ENCODE measurements around the gene ENTPD6.
"Not testable (repeated sequence)": the region's sequence is repeated elsewhere in the genome, so short reads cannot be mapped to it uniquely, and the experiment has no call there.

DNA sequence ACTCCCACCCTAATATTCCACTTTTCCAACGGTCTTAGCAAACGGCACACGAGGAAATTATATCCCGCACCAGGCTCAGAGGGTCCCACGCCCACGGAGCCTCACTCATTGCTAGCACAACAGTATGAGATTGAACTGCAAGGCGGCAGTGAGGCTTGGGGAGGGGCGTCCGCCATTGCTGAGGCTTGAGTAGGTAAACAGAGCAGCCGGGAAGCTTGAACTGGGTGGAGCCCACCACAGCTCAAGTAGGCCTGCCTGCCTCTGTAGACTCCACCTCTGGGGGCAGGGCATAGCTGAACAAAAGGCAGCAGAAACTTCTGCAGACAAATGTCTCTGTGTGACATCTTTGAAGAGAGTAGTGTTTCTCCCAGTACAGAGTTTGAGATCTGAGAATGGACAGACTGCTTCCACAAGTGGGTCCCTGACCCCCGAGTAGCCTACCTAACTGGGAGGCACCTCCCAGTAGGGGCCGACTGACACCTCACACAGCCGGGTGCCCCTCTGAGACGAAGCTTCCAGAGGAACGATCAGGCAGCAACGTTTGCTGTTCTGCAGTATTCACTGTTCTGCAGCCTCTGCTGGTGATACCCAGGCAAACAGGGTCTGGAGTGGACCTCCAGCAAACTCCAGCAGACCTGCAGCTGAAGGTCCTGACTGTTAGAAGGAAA lies 65.4 kb downstream of the ENTPD6 start:
- TF ChIP-seq, protein P1, sequence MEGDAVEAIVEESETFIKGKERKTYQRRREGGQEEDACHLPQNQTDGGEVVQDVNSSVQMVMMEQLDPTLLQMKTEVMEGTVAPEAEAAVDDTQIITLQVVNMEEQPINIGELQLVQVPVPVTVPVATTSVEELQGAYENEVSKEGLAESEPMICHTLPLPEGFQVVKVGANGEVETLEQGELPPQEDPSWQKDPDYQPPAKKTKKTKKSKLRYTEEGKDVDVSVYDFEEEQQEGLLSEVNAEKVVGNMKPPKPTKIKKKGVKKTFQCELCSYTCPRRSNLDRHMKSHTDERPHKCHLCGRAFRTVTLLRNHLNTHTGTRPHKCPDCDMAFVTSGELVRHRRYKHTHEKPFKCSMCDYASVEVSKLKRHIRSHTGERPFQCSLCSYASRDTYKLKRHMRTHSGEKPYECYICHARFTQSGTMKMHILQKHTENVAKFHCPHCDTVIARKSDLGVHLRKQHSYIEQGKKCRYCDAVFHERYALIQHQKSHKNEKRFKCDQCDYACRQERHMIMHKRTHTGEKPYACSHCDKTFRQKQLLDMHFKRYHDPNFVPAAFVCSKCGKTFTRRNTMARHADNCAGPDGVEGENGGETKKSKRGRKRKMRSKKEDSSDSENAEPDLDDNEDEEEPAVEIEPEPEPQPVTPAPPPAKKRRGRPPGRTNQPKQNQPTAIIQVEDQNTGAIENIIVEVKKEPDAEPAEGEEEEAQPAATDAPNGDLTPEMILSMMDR (conservative IDR thresholded peaks at IDR 0.05): not testable (repeated sequence)
- TF ChIP-seq EZH2 (IDR thresholded peaks at IDR 0.05; ENCODE audit: low read depth): not testable (repeated sequence)

Data from PC-9 (cell line).